Testis (tissue), 3 donors: ENCODE data around the gene CTXND1. TPM values are rescaled to one million over a fixed set of nuclear protein-coding genes. Genes with fewer than 3 reads are reported as not detected.

Experiments
- DNase-seq: peaks from one replicate; pipeline ENCODE4 v3.0.0-alpha.2; 2019
- H3K27ac ChIP-seq, 2 donors: fragments of 200-600 bp; sonication (generic); one replicate each; pipeline ENCODE4 v1.5.1; 2019
- H3K27me3 ChIP-seq: fragments of 200-600 bp; sonication (generic); one replicate; pipeline ENCODE4 v1.5.1; 2019
- H3K36me3 ChIP-seq: fragments of 200-600 bp; sonication (generic); one replicate; pipeline ENCODE4 v1.5.1; 2017; ENCODE audit warnings: low read depth; ENCODE audit errors: missing control alignments
- H3K4me1 ChIP-seq: fragments of 200-600 bp; sonication (generic); one replicate; pipeline ENCODE4 v1.5.1; 2019
- H3K4me3 ChIP-seq, 2 donors: fragments of 200-600 bp; sonication (generic); one replicate each; pipeline ENCODE4 v1.5.1; 2017 to 2019
- H3K9me3 ChIP-seq: fragments of 200-600 bp; sonication (generic); one replicate; pipeline ENCODE4 v1.5.1; 2017
- POLR2A ChIP-seq: fragments of 450-650 bp; IDR thresholded peaks from one replicate; pipeline ENCODE4 v1.6.1; 2017; ENCODE audit warnings: antibody characterized with exemption, mild to moderate bottlenecking, moderate library complexity
- WGBS, 2 donors: methylation state at CpG; one replicate each; pipeline ENCODE4 v1.1.5; 2018; 5-methylcytosine and 5-hydroxymethylcytosine counted together
- intact Hi-C: fragments of 100-400 bp; cut with DNase I; formaldehyde crosslinking; loops from one replicate; pipeline ENCODE4 v1.15.1; 2023; ENCODE audit warnings: low total_unique reads
- polyA plus RNA-seq: library from polyadenylated mRNA; stranded (reverse); fragments of 350-450 nt; fragmentation: Illumina TruSeq; extraction: RNeasy Lipid Tissue Mini Kit (QIAGEN cat#74804); gene quantifications from one replicate; pipeline ENCODE4 v1.2.3, GENCODE V29; 2014; ENCODE audit warnings: low read depth, low replicate concordance; ENCODE audit not compliant: insufficient read depth
- total RNA-seq, 2 donors: library from RNA; depleted of rRNA; stranded (reverse); fragments of >200 nt; gene quantifications; one replicate each; pipeline ENCODE4 v1.2.3, GENCODE V29; 2016
- TF ChIP-seq, protein P1 (sequence below), 3 experiments: fragments of 450-650 bp in 2 of 3; fragments of 200-600 bp in 1 of 3; sonication (generic) in 1 of 3; IDR thresholded peaks; one replicate each; pipeline ENCODE4 v1.5.1; 2016 to 2019; ENCODE audit warnings: antibody characterized with exemption in 3 of 3, mild to moderate bottlenecking in 2 of 3, moderate library complexity in 1 of 3

CTXND1 gene
- total and polyA plus RNA-seq, 3 donors from 2014 or later = 0.06 to 1.6 TPM; not detected in 1

DNA sequence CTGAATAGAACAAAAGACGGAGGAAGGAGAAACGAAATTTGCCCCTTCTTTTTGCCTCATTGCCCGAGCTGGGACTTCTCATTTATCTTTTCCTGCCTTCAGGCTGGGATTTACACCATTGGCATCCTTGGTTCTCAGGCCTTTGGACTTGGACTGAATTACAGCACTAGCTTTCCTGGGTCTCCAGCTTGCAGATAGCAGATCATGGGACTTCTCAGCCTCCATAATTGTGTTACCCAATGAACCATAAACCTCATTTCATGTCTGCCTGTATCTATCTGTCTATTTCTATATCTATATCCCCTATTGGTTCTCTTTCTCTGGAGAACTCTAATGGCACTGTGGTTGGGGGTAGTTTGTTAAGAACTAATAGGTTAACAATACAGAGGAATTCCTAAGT is 31.5 kb upstream of the CTXND1 start:
- 81 to 91% methylated on average over 3 of the region's 3 CpGs for WGBS, 2 donors
- DNase-seq = no peak
- intact Hi-C loops = no loop called here

DNA sequence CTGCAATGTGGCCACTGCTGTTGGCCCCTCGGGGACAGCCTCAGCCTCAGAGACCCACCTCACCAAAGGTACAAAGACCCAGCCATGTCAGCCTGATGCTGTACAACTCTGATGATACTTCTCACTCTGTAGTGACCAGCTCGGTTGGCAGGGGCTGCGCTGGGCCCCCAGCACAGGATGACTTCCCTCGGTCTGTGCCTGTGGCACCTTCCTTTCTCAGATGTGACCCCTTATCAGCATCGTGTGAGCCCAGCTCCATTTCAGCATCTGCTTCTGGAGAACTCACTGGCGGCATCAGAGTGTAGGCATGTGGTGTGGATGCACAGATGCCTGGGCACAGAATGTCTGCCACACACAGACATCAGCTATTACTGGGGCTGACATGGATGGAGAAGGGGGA is 25.1 kb upstream of the CTXND1 start:
- H3K27me3 ChIP-seq = no peaks in the 10 kb centered on the region
- DNase-seq = no peak
- WGBS, 2 donors = 78 to 100% methylated on average over 1 to 6 of the region's 6 CpGs

More for the DNA sequence above, 31.5 kb upstream of the CTXND1 start:
- H3K4me1 ChIP-seq = no peaks in the 10 kb centered on the region
- TF ChIP-seq POLR2A = no peak
- TF ChIP-seq, protein P1, sequence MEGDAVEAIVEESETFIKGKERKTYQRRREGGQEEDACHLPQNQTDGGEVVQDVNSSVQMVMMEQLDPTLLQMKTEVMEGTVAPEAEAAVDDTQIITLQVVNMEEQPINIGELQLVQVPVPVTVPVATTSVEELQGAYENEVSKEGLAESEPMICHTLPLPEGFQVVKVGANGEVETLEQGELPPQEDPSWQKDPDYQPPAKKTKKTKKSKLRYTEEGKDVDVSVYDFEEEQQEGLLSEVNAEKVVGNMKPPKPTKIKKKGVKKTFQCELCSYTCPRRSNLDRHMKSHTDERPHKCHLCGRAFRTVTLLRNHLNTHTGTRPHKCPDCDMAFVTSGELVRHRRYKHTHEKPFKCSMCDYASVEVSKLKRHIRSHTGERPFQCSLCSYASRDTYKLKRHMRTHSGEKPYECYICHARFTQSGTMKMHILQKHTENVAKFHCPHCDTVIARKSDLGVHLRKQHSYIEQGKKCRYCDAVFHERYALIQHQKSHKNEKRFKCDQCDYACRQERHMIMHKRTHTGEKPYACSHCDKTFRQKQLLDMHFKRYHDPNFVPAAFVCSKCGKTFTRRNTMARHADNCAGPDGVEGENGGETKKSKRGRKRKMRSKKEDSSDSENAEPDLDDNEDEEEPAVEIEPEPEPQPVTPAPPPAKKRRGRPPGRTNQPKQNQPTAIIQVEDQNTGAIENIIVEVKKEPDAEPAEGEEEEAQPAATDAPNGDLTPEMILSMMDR (IDR thresholded peaks at IDR 0.05) = no peak
- H3K27ac ChIP-seq = no peak overlapping the region
- no peaks in the 10 kb centered on the region for H3K36me3 ChIP-seq
- H3K27me3 ChIP-seq = no peaks in the 10 kb centered on the region
- H3K4me3 ChIP-seq = no peak overlapping the region
- H3K9me3 ChIP-seq = no peaks in the 10 kb centered on the region

DNA sequence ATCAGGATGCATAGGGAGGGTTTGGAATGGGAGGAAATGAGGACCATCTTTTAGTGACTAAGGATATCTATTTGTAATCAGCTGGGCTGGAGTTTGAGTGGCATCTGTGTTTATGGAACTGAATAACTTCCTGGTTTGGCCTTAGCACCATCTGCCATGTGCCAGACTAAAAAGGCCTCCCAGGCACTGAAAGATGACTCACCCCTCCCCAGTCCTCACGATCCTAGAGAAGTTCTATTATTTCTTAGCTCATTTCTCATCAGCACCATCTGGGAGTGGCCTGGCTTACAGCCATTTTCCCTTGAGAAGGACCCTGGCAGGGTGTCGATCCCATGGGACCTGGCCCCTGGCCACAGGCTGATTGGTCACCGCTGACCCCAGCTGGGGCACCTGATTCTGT is 23.9 kb upstream of the CTXND1 start:
- WGBS, 2 donors = 84 to 87% methylated on average over 3 of the region's 3 CpGs
- TF ChIP-seq, protein P1 (IDR thresholded peaks at IDR 0.05) = no peak
- TF ChIP-seq POLR2A = no peak
- no peaks in the 10 kb centered on the region for H3K4me1 ChIP-seq

More for the DNA sequence above, 25.1 kb upstream of the CTXND1 start:
- H3K9me3 ChIP-seq = no peaks in the 10 kb centered on the region
- H3K36me3 ChIP-seq = no peaks in the 10 kb centered on the region
- intact Hi-C loops = no loop called here
- H3K27ac ChIP-seq = no peak overlapping the region
- TF ChIP-seq POLR2A = no peak
- TF ChIP-seq, protein P1 (IDR thresholded peaks at IDR 0.05) = no peak
- H3K4me1 ChIP-seq = no peaks in the 10 kb centered on the region
- no peak overlapping the region for H3K4me3 ChIP-seq

DNA sequence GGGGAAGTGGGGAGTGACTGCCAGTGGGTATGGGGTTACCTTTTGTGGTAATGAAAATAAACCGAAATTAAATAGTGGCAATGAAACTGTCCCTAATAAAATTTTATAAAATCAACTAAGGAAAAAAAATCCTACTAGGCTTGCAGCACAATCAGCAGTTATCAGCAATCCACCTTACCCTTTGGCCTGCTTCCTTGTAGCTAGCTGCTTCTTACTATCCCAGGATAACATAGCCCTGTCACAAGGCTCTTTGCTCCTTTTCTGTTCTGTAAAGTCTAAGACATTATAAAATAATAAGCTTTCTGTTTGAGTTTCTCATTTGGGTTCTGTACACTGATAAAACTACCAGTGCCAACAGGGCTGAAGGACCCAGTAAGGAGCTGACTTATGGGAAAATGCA is 23.0 kb upstream of the CTXND1 start:
- Histone ChIP-seq H3K4me1 (no peaks in the 10 kb centered on the region), H3K27me3 (no peaks in the 10 kb centered on the region), H3K4me3 (no peak overlapping the region), H3K36me3 (no peaks in the 10 kb centered on the region), H3K9me3 (no peaks in the 10 kb centered on the region), H3K27ac (no peak overlapping the region)
- WGBS, 2 donors = 80 to 94% methylated on average over 1 of the region's 1 CpG
- no peak for DNase-seq
- intact Hi-C loops = no loop called here
- no peak for TF ChIP-seq POLR2A
- TF ChIP-seq, protein P1 (IDR thresholded peaks at IDR 0.05) = no peak

More for the DNA sequence above, 23.9 kb upstream of the CTXND1 start:
- DNase-seq = no peak
- H3K9me3 ChIP-seq = no peaks in the 10 kb centered on the region
- no peaks in the 10 kb centered on the region for H3K36me3 ChIP-seq
- intact Hi-C loops = no loop called here
- H3K4me3 ChIP-seq = no peak overlapping the region
- H3K27me3 ChIP-seq = no peaks in the 10 kb centered on the region
- H3K27ac ChIP-seq = no peak overlapping the region

DNA sequence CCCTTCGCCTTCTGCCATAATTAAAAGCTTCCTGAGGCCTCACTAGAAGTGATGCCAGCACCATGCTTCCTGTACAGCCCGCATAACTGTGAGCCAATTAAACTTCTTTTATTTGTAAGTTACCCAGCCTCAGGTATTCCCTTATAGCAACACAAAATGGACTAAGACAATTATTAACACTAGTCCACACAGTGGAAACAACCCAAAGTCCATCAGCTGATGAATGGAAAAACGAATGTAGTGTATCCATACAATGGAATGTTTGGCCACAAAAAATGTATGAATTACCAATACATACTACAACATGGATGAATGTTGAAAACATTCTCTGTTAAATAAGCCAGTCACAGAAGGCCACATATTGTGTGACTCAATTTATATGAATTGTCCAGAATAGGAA is 22.5 kb upstream of the CTXND1 start:
- 82 to 94% methylated on average over 3 of the region's 3 CpGs for WGBS, 2 donors
- intact Hi-C loops = no loop called here
- no peaks in the 10 kb centered on the region for H3K36me3 ChIP-seq
- H3K9me3 ChIP-seq = no peaks in the 10 kb centered on the region
- DNase-seq = no peak
- H3K27me3 ChIP-seq = no peaks in the 10 kb centered on the region
- TF ChIP-seq, protein P1 (IDR thresholded peaks at IDR 0.05) = no peak
- no peak for TF ChIP-seq POLR2A
- no peak overlapping the region for H3K27ac ChIP-seq
- no peak overlapping the region for H3K4me3 ChIP-seq
- H3K4me1 ChIP-seq = no peaks in the 10 kb centered on the region
